GM06990 (cell line): ENCODE measurements around the gene SLC6A18.

Experiments used
- DNase-seq: peaks from one replicate; pipeline ENCODE4 v3.0.0-alpha.2; 2011; ENCODE audit not compliant: insufficient read length; ENCODE audit errors: extremely low read depth
- H3K27me3 ChIP-seq: replicated peaks from 2 replicates; pipeline ENCODE4 v1.6.0; 2011; ENCODE audit warnings: low read length; ENCODE audit not compliant: control insufficient read depth, insufficient read depth
- H3K36me3 ChIP-seq: 2 replicates; pipeline ENCODE4 v1.5.1; 2011; ENCODE audit warnings: low read length; ENCODE audit not compliant: control insufficient read depth, insufficient read depth
- H3K4me3 ChIP-seq: replicated peaks from 2 replicates; pipeline ENCODE4 v1.5.1; 2011; ENCODE audit warnings: low read depth, mild to moderate bottlenecking, control low read depth, low read length
- TF ChIP-seq, protein P1 (sequence below): IDR thresholded peaks from 2 replicates; pipeline ENCODE4 v1.5.1; 2011; ENCODE audit warnings: low read length, control low read depth, mild to moderate bottlenecking, inconsistent platforms; ENCODE audit not compliant: insufficient read depth, poor library complexity, severe bottlenecking

The SLC6A18 gene

DNA sequence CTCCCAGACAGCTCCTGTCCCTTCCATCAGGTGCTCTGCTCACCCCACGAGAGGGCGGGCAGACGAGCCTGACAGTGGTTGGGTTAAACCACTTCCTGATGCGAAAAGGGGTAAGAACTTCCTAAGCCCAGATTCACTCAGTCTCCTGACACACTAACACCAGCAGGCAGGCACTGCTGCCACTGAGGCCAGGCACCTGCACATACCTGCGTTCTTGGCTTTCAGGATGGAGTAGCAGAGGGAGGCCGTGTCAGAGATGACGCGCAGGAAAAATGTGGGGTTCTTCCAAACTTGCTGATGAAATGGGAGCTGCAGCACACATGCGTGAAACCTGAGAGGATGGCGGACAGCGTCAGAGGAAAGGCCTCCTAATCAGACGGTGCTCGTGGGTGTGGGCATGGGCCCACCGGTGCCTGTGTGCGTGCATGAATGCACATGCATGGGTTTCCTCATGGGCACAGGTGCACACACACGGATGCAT, 29.9 kb downstream of the SLC6A18 start:
- TF ChIP-seq, protein P1, sequence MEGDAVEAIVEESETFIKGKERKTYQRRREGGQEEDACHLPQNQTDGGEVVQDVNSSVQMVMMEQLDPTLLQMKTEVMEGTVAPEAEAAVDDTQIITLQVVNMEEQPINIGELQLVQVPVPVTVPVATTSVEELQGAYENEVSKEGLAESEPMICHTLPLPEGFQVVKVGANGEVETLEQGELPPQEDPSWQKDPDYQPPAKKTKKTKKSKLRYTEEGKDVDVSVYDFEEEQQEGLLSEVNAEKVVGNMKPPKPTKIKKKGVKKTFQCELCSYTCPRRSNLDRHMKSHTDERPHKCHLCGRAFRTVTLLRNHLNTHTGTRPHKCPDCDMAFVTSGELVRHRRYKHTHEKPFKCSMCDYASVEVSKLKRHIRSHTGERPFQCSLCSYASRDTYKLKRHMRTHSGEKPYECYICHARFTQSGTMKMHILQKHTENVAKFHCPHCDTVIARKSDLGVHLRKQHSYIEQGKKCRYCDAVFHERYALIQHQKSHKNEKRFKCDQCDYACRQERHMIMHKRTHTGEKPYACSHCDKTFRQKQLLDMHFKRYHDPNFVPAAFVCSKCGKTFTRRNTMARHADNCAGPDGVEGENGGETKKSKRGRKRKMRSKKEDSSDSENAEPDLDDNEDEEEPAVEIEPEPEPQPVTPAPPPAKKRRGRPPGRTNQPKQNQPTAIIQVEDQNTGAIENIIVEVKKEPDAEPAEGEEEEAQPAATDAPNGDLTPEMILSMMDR, result no peak
- no peaks in the 10 kb centered on the region; the same call in 1 of the 2 replicates for H3K27me3 ChIP-seq

DNA sequence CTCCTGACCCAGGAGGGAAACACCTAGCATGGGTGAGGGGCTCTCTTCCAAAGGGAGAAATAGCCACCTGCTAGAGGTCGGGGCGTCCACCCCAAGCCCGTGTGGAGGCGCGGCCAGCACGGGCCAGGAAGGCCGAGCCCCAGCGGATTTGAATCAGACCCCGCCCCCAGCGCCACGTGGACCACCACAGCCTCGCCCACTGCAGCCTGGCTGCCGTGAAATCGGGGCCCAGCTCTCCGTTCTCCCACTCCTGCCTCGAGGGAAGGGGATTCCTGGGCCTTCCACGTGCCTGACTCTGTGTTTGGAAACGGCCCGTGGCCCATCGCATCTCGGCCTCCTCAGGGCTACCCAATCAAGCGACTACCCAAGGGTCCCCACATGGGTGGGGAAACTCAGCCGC, 31.6 kb downstream of the SLC6A18 start:
- Histone ChIP-seq H3K4me3 (no peak overlapping the region), H3K36me3 (no peaks in the 10 kb centered on the region), H3K27me3 (no peaks in the 10 kb centered on the region; the same call in none of the 2 replicates)
- DNase-seq, result no peak
- TF ChIP-seq, protein P1, result no peak

More for the DNA sequence above, 29.9 kb downstream of the SLC6A18 start:
- Histone ChIP-seq H3K36me3 (no peaks in the 10 kb centered on the region), H3K4me3 (no peak overlapping the region)
- DNase-seq, result no peak

DNA sequence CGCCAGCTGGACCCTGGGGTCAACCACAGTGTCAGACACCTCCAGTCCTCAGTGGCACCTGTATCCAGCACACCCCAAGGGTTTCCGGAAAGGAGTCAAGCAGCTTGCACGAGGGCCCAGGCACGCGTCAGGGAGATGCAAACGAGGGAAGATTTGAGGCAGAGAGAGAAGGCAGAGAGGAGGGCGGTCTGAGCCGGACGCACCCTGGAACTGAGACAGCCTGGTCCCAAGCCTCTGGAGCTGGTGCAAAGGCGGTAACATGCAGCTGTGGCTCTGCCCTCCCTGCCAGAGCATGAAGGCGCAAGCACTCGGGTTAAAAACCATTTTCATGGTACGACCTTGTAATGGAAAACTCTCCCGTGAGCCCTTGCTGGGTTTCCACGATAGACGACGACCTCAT, 32.2 kb downstream of the SLC6A18 start:
- no peaks in the 10 kb centered on the region; the same call in none of the 2 replicates for H3K27me3 ChIP-seq
- DNase-seq, result no peak
- TF ChIP-seq, protein P1, result no peak
- no peaks in the 10 kb centered on the region for H3K36me3 ChIP-seq
- H3K4me3 ChIP-seq, result no peak overlapping the region

DNA sequence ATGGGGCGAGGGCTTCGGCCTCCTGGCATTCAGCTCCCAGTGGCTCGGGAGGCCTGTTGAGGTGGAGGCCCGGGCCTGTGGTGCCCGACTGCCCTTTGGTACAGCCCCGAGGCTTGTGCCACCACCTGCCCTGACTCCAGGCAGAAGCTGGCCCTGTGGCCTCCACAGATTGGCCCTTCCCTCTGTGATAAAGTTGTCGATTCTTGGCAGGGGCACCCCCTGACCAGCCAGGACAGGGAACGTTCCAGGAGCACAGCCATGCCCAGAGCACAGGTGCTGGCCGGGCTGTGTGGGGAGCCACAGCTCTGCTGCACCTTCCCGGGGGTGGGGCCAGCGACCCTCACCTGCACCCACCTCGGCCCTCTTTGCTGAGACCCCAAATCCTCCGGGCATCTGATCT, 32.7 kb downstream of the SLC6A18 start:
- H3K36me3 ChIP-seq, result no peaks in the 10 kb centered on the region
- H3K4me3 ChIP-seq, result no peak overlapping the region
- TF ChIP-seq, protein P1, result no peak
- DNase-seq, result no peak
- H3K27me3 ChIP-seq, result no peaks in the 10 kb centered on the region; the same call in none of the 2 replicates

DNA sequence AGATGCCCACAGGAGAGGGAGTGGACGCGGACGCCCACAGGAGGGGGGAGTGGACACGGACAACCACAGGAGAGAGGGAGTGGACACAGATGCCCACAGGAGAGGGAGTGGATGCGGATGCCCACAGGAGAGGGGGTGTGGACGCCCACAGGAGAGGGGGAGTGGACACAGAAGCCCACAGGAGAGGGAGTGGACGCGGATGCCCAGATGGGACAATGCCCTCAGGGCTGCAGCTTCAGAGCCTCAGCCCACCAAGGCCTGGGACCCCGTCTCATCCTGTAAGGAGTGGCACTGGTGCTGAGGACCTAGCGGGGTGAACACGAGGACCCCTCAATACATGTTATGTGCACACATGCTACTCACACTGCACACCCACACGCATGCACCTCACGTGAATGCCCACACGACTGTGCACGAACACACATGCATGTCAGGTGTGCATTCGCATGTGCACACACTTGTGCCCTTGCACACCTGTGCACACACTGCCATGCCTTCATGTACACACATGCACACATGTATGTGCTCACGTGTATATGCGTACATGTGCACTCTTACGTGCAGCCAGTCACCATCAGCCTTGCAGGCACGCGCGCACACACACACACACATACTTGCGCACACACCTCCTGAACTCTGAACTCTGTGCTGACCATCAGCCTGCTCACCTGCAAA, 34.8 kb downstream of the SLC6A18 start:
- TF ChIP-seq, protein P1, result no peak
- Histone ChIP-seq H3K4me3 (no peak overlapping the region), H3K27me3 (no peaks in the 10 kb centered on the region; the same call in 1 of the 2 replicates), H3K36me3 (no peaks in the 10 kb centered on the region)
- no peak for DNase-seq
